AG04450 (cell line): ENCODE measurements around the gene HRH1. TPM values are rescaled to one million over a fixed set of nuclear protein-coding genes. Genes with fewer than 3 reads are reported as not detected.

Experiments used
- CTCF ChIA-PET: fragments of 300-600, 350-600 bp; formaldehyde crosslinking; extraction: SDS; loops from one replicate; lab custom pipeline; 2022; ENCODE audit warnings: antibody characterized with exemption, inconsistent platforms; lab: Charles Lee
- POLR2A ChIA-PET: fragments of 350-600 bp; formaldehyde crosslinking; extraction: SDS; loops from one replicate; lab custom pipeline; 2021; ENCODE audit warnings: antibody characterized with exemption, inconsistent platforms; lab: Yijun Ruan, JAX
- DNase-seq: peaks from one replicate; pipeline ENCODE4 v3.0.0-alpha.2; 2011; ENCODE audit warnings: low read depth, low spot score
- H3K27ac ChIP-seq: one replicate; pipeline ENCODE4 v1.5.1; 2012; ENCODE audit warnings: low read depth, low read length, control low read depth
- H3K27me3 ChIP-seq: one replicate; pipeline ENCODE4 v1.6.0; 2012; ENCODE audit warnings: low read length; ENCODE audit not compliant: control insufficient read depth, insufficient read depth
- H3K4me3 ChIP-seq: 2 replicates; pipeline ENCODE4 v1.5.1; 2011; ENCODE audit warnings: mild to moderate bottlenecking, low read depth, low read length, control low read depth
- H3K9me3 ChIP-seq: 2 replicates; pipeline ENCODE4 v1.5.1; 2012; ENCODE audit warnings: low read length; ENCODE audit not compliant: control insufficient read depth, insufficient read depth
- polyA plus RNA-seq: library from polyadenylated mRNA; depleted of rRNA; stranded (reverse); fragments of >200 nt; gene quantifications from 2 replicates; pipeline ENCODE4 v1.2.3, GENCODE V29; 2011
- TF ChIP-seq, protein P1 (sequence below): IDR thresholded peaks from 2 replicates; pipeline ENCODE4 v1.5.1; 2011; ENCODE audit warnings: low read depth, low read length, control low read depth, inconsistent platforms

Gene HRH1
- polyA plus RNA-seq, 1 experiment = 25.4 TPM

DNA sequence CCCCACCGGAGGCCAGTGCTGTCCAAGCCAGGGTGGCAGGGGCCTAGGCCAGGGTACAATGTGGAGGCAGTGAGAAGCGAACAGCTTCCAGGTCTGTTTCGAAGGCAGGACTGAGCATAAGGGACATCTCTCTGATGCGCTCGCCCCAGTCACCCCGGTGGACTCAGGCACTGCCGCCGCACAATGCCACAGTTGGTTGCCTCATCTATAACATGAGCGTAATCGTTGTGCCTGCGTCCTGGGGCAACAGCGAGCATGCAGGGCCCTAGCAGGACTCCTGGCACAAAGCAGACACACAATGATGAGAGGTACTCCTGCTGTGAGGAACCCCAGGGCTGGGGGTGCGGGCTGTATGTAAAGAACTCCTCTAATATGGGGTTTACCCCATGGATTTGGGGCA is 14.1 kb downstream of the HRH1 start:
- POLR2A ChIA-PET = no interaction called here
- no peak for DNase-seq
- Histone ChIP-seq H3K4me3 (no peak overlapping the region), H3K9me3 (no peaks in the 10 kb centered on the region; the same call in 1 of the 2 replicates), H3K27ac (no peak overlapping the region), H3K27me3 (no peaks in the 10 kb centered on the region)
- CTCF ChIA-PET = interaction anchor here (2.1 kb wide), 1 partner anchor 108 kb away, joined by 14 read pairs; no protein-coding TSS in a partner anchor
- TF ChIP-seq, protein P1, sequence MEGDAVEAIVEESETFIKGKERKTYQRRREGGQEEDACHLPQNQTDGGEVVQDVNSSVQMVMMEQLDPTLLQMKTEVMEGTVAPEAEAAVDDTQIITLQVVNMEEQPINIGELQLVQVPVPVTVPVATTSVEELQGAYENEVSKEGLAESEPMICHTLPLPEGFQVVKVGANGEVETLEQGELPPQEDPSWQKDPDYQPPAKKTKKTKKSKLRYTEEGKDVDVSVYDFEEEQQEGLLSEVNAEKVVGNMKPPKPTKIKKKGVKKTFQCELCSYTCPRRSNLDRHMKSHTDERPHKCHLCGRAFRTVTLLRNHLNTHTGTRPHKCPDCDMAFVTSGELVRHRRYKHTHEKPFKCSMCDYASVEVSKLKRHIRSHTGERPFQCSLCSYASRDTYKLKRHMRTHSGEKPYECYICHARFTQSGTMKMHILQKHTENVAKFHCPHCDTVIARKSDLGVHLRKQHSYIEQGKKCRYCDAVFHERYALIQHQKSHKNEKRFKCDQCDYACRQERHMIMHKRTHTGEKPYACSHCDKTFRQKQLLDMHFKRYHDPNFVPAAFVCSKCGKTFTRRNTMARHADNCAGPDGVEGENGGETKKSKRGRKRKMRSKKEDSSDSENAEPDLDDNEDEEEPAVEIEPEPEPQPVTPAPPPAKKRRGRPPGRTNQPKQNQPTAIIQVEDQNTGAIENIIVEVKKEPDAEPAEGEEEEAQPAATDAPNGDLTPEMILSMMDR = no peak

GRCh38 chr3:11168881-11169805 is 14.8 kb downstream of the HRH1 start:
- H3K9me3 ChIP-seq = no peaks in the 10 kb centered on the region; the same call in 1 of the 2 replicates
- H3K27ac ChIP-seq = peak overlapping the region; percentile 94
- H3K4me3 ChIP-seq = no peak overlapping the region
- ChIA-PET CTCF (interaction anchor here (0.6 to 2.1 kb wide), 5 partner anchors 10 to 165 kb away, joined by 3 to 14 read pairs (median 6); partner anchors contain the start of gene HRH1), POLR2A (interaction anchor here (0.6 to 1.6 kb wide), 9 partner anchors 10 to 166 kb away, joined by 3 to 10 read pairs (median 5); no protein-coding TSS in a partner anchor)
- H3K27me3 ChIP-seq = no peaks in the 10 kb centered on the region
- TF ChIP-seq, protein P1 = no peak
- DNase-seq = peak; percentile 32

DNA sequence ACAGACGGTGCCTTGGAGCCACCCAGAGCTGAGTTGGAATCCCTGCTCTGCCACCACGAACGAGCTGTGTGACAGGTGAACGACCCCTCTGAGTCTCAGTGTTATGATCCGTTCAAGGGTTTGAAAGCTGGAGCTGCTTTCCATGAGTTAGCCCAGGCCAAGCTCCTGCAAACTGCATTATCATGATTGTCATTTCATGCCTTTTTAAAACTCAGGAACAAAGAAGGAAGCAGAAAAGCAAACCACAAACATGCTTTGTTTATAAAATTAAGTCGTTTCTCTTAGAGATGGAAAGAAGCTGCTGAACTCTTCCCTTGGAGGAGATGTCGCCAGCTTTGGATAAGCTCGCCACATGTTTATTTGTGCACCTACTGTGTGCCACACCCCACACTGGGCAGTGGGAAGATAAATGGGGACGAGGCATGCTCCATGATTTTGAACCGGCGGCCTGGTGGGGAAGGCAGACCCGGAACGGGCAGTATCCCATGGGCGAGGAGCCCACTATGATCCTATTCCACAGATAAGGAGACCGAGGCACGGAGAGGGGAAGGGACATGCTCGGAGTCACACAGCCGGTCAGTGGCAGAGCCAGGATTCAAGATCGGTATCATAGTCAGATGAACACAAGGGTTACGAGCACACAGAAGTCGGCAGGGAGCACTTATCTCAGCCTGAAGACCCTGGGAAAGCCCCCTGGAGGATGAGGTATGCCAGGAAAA is 15.9 kb downstream of the HRH1 start:
- Histone ChIP-seq H3K4me3 (peak overlapping the region; percentile 5; the same call in 1 of the 2 replicates), H3K27ac (peak overlapping the region; percentile 94)
- POLR2A ChIA-PET = interaction anchor here (0.6 to 1.6 kb wide), 8 partner anchors 11 to 165 kb away, joined by 3 to 10 read pairs (median 5); no protein-coding TSS in a partner anchor

GRCh38 chr3:11172096-11172690 is 17.9 kb downstream of the HRH1 start:
- POLR2A ChIA-PET = interaction anchor here (0.9 to 1.6 kb wide), 3 partner anchors 9 to 23 kb away, joined by 3 to 8 read pairs (median 3); no protein-coding TSS in a partner anchor
- TF ChIP-seq, protein P1 = no peak
- Histone ChIP-seq H3K9me3 (no peaks in the 10 kb centered on the region; the same call in 1 of the 2 replicates), H3K4me3 (0 out of 2 replicates have a peak overlapping the region, but pooled peaks have one; percentile 20), H3K27ac (peak overlapping the region; percentile 87), H3K27me3 (no peaks in the 10 kb centered on the region)
- CTCF ChIA-PET = interaction anchor here (1.8 to 2.0 kb wide), 3 partner anchors 16 to 163 kb away, joined by 4 to 14 read pairs (median 7); no protein-coding TSS in a partner anchor
- DNase-seq = no peak

More for the DNA sequence above, 15.9 kb downstream of the HRH1 start:
- CTCF ChIA-PET = interaction anchor here (0.6 to 2.1 kb wide), 6 partner anchors 11 to 164 kb away, joined by 3 to 14 read pairs (median 5); partner anchors contain the start of gene HRH1
- DNase-seq = peak; percentile 39
- TF ChIP-seq, protein P1 = no peak
- no peaks in the 10 kb centered on the region; the same call in 1 of the 2 replicates for H3K9me3 ChIP-seq
- no peaks in the 10 kb centered on the region for H3K27me3 ChIP-seq
